ENCODE results near the gene ERC2.

Gene ERC2

GRCh38 chr3:55676643-55677042, 791.6 kb downstream of the ERC2 start:
- H2AFZ ChIP-seq (ENCODE audit: low read depth, low read length, severe bottlenecking), result no peak overlapping the region

GRCh38 chr3:55675478-55675877, 792.8 kb downstream of the ERC2 start:
- no peak overlapping the region for H3K27ac ChIP-seq (ENCODE audit: low read depth, low read length)
- no peaks in the 10 kb centered on the region for H3K9me2 ChIP-seq (replicated peaks; ENCODE audit: insufficient read depth, low read length)
- TF ChIP-seq EZH2phosphoT487 (conservative IDR thresholded peaks at IDR 0.05; ENCODE audit: low read length) (no peak), CTCF (IDR thresholded peaks at IDR 0.05; ENCODE audit: insufficient read depth, low read length, poor library complexity, severe bottlenecking) (no peak)
- no peak overlapping the region for H3K9ac ChIP-seq (ENCODE audit: low read length)
- H3K4me2 ChIP-seq (ENCODE audit: low read depth, low read length, poor library complexity, severe bottlenecking), result no peak overlapping the region
- no peaks in the 10 kb centered on the region for H3K79me2 ChIP-seq (ENCODE audit: insufficient read depth, low read length)
- no peaks in the 10 kb centered on the region for H3K27me3 ChIP-seq (ENCODE audit: low read length)
- H2AFZ ChIP-seq (ENCODE audit: low read depth, low read length, severe bottlenecking), result no peak overlapping the region
- H4K20me1 ChIP-seq (ENCODE audit: low read depth, low read length), result no peaks in the 10 kb centered on the region
- H3F3A ChIP-seq (ENCODE audit: insufficient read depth), result no peaks in the 10 kb centered on the region
- H3K9me3 ChIP-seq (ENCODE audit: insufficient read depth, low read length), result no peaks in the 10 kb centered on the region
- H3K36me3 ChIP-seq (ENCODE audit: low read length), result no peaks in the 10 kb centered on the region
- H3K4me3 ChIP-seq (ENCODE audit: insufficient read depth, low read length, poor library complexity, severe bottlenecking), result no peak overlapping the region

More at GRCh38 chr3:55676643-55677042, 791.6 kb downstream of the ERC2 start:
- no peak overlapping the region for H3K9ac ChIP-seq (ENCODE audit: low read length)
- no peaks in the 10 kb centered on the region for H3K9me3 ChIP-seq (ENCODE audit: insufficient read depth, low read length)
- no peaks in the 10 kb centered on the region for H3K36me3 ChIP-seq (ENCODE audit: low read length)
- no peaks in the 10 kb centered on the region for H3K9me2 ChIP-seq (replicated peaks; ENCODE audit: insufficient read depth, low read length)
- no peaks in the 10 kb centered on the region for H4K20me1 ChIP-seq (ENCODE audit: low read depth, low read length)
- no peaks in the 10 kb centered on the region for H3K27me3 ChIP-seq (ENCODE audit: low read length)
- TF ChIP-seq EZH2phosphoT487 (conservative IDR thresholded peaks at IDR 0.05; ENCODE audit: low read length) (no peak), CTCF (IDR thresholded peaks at IDR 0.05; ENCODE audit: insufficient read depth, low read length, poor library complexity, severe bottlenecking) (no peak)
- H3K79me2 ChIP-seq (ENCODE audit: insufficient read depth, low read length), result no peaks in the 10 kb centered on the region
- H3K27ac ChIP-seq (ENCODE audit: low read depth, low read length), result no peak overlapping the region
- no peaks in the 10 kb centered on the region for H3F3A ChIP-seq (ENCODE audit: insufficient read depth)
- H3K4me2 ChIP-seq (ENCODE audit: low read depth, low read length, poor library complexity, severe bottlenecking), result no peak overlapping the region
- no peak overlapping the region for H3K4me3 ChIP-seq (ENCODE audit: insufficient read depth, low read length, poor library complexity, severe bottlenecking)

- Histone ChIP-seq H3K4me2 (ENCODE audit: low read depth, low read length, poor library complexity, severe bottlenecking) (no peak overlapping the region), H3K4me3 (ENCODE audit: insufficient read depth, low read length, poor library complexity, severe bottlenecking) (no peak overlapping the region), H2AFZ (ENCODE audit: low read depth, low read length, severe bottlenecking) (no peak overlapping the region), H3K27ac (ENCODE audit: low read depth, low read length) (no peak overlapping the region), H3K9me2 (replicated peaks; ENCODE audit: insufficient read depth, low read length) (no peaks in the 10 kb centered on the region), H3K27me3 (ENCODE audit: low read length) (no peaks in the 10 kb centered on the region), H3K9me3 (ENCODE audit: insufficient read depth, low read length) (no peaks in the 10 kb centered on the region), H3F3A (ENCODE audit: insufficient read depth) (no peaks in the 10 kb centered on the region), H3K36me3 (ENCODE audit: low read length) (no peaks in the 10 kb centered on the region), H3K79me2 (ENCODE audit: insufficient read depth, low read length) (no peaks in the 10 kb centered on the region), H3K9ac (ENCODE audit: low read length) (no peak overlapping the region), H4K20me1 (ENCODE audit: low read depth, low read length) (no peaks in the 10 kb centered on the region)
- TF ChIP-seq EZH2phosphoT487 (conservative IDR thresholded peaks at IDR 0.05; ENCODE audit: low read length), result no peak
- no peak for TF ChIP-seq CTCF (IDR thresholded peaks at IDR 0.05; ENCODE audit: insufficient read depth, low read length, poor library complexity, severe bottlenecking)
Observed at GRCh38 chr3:55673764-55674163, 794.5 kb downstream of the ERC2 start.

Measured in SU-DHL-6 (cell line).